Skeletal muscle tissue (tissue), 4 donors: ENCODE measurements around the gene MICAL2. TPM values are rescaled to one million over a fixed set of nuclear protein-coding genes. Genes with fewer than 3 reads are reported as not detected.
"Not testable (repeated sequence)": the region's sequence is repeated elsewhere in the genome, so short reads cannot be mapped to it uniquely, and the experiment has no call there.

Experiments
- H3K27ac ChIP-seq: one replicate; pipeline ENCODE4 v1.7.0; 2013; ENCODE audit warnings: mild to moderate bottlenecking, low read depth, low read length, inconsistent platforms
- H3K27me3 ChIP-seq, 3 donors: one replicate each; pipeline ENCODE4 v1.7.0; 2013; ENCODE audit warnings: low read length in 3 of 3; ENCODE audit not compliant: control insufficient read depth in 3 of 3, insufficient read depth in 3 of 3
- H3K36me3 ChIP-seq, 3 donors: one replicate each; pipeline ENCODE4 v1.7.0; 2013; ENCODE audit warnings: low read length in 3 of 3; ENCODE audit not compliant: control insufficient read depth in 3 of 3, insufficient read depth in 3 of 3
- H3K4me1 ChIP-seq, 3 donors: one replicate each; pipeline ENCODE4 v1.7.0; 2013; ENCODE audit warnings: low read length in 3 of 3, mild to moderate bottlenecking in 3 of 3; ENCODE audit not compliant: control insufficient read depth in 3 of 3, insufficient read depth in 3 of 3
- H3K4me3 ChIP-seq, 3 donors: one replicate each; pipeline ENCODE4 v1.7.0; 2013; ENCODE audit warnings: low read length in 3 of 3
- H3K9ac ChIP-seq, 3 donors: one replicate each; pipeline ENCODE4 v1.7.0; 2013; ENCODE audit warnings: low read length in 3 of 3, mild to moderate bottlenecking in 3 of 3, moderate library complexity in 2 of 3, low read depth in 1 of 3
- H3K9me3 ChIP-seq, 3 donors: one replicate each; pipeline ENCODE4 v1.7.0; 2013; ENCODE audit warnings: low read length in 3 of 3; ENCODE audit not compliant: control insufficient read depth in 3 of 3
- total RNA-seq: library from RNA; depleted of rRNA; stranded (reverse); fragments of >200 nt; gene quantifications from one replicate; pipeline ENCODE4 v1.2.3, GENCODE V29; 2014
- donor health status: Osteomylitis.

Gene MICAL2
- total RNA-seq, 1 donor from 2014 or later: 35.5 TPM

- Histone ChIP-seq H3K27me3 (no peaks in the 10 kb centered on the region), H3K4me1 (peaks cover 7 to 12% (median 8%) of the 10 kb centered on the region in 3 donors), H3K4me3 (no peak overlapping the region), H3K9me3 (no peaks in the 10 kb centered on the region), H3K9ac (no peak overlapping the region), H3K27ac (no peak overlapping the region), H3K36me3 (no peaks in the 10 kb centered on the region)
Measured at GRCh38 chr11:12141283-12141682, 30.9 kb downstream of the MICAL2 start.

- H3K4me3 ChIP-seq: no peak overlapping the region
- no peak overlapping the region for H3K9ac ChIP-seq
- no peak overlapping the region for H3K27ac ChIP-seq
- H3K27me3 ChIP-seq: no peaks in the 10 kb centered on the region
- no peaks in the 10 kb centered on the region for H3K36me3 ChIP-seq
- H3K4me1 ChIP-seq: peaks cover 7 to 12% (median 8%) of the 10 kb centered on the region in 3 donors
- no peaks in the 10 kb centered on the region for H3K9me3 ChIP-seq
Measured at GRCh38 chr11:12142176-12142575, 31.8 kb downstream of the MICAL2 start.

DNA sequence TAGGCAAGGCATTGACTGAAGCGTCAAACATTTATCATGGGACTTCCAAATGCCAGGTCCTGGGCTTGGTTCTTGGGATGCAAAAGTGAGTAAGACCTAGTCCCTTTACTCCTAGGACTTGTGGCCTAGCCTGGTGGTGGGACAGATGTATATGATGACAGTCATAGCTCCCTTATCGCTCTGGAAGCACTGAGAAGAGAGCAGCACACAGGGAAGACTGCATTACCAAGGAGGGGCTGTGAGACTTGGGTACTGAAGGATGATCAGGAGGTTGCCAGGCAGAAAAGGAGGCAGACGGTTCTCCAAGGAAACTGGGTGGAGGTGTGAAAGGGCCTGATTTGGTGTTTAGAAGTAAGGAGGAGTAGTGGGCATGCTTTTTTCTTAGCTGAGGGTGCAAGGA lies 32.5 kb downstream of the MICAL2 start:
- Histone ChIP-seq H3K27ac (no peak overlapping the region), H3K4me1 (peaks cover 7 to 12% (median 8%) of the 10 kb centered on the region in 3 donors), H3K36me3 (no peaks in the 10 kb centered on the region), H3K9ac (no peak overlapping the region), H3K9me3 (no peaks in the 10 kb centered on the region), H3K4me3 (no peak overlapping the region), H3K27me3 (no peaks in the 10 kb centered on the region)

- Histone ChIP-seq H3K27ac (peak overlapping the region; percentile 15), H3K4me1 (peaks cover 4 to 8% (median 5%) of the 10 kb centered on the region in 3 donors), H3K27me3 (no peaks in the 10 kb centered on the region), H3K4me3 (no peak overlapping the region), H3K36me3 (no peaks in the 10 kb centered on the region), H3K9ac (no peak overlapping the region), H3K9me3 (no peaks in the 10 kb centered on the region)
Measured at GRCh38 chr11:12143461-12144258, 33.3 kb downstream of the MICAL2 start.

DNA sequence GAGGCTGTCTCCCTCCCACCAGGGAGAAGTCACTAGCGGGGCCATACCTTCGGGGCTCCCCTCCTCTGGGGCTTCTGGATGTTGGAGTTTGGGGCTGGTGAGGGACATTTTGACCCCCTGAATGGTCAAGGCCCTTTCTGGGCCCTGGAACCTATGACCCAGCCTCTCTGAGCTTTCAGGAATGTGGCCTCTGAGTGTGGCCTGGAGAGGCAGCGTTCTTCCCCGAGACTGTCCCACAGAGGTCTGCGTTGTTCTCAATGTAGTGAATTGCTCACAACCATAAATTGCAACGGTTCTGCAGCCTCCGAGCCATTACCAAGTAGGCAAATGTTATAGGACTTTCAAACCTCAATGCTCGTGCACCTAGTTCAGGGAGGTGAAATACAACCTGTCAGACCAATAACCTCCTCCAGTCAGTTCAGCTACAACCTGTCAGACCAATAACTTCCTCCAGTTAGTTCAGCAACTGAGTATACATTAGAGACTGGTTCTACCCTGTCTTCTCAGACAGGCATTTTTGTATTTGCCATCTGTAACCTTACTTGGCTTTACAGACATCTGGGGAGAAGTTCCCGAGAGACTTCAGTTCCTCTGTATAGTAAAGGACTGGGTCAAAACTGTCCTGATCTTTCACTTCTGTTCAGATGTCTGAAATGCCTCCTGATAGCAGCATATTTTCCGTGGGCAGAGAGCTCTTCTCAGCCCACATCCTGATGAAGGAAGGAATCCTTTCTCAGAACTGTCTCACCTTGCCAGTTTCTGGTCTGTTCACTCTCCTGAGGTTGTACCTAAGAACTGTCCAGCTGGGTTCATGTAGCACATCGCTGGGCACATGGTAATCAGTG lies 34.2 kb downstream of the MICAL2 start:
- Histone ChIP-seq H3K27ac (peak overlapping the region; percentile 15), H3K4me3 (no peak overlapping the region), H3K4me1 (peaks cover 4 to 5% (median 4%) of the 10 kb centered on the region in 3 donors), H3K27me3 (peaks cover 0 to 4% (median 0%) of the 10 kb centered on the region in 3 donors), H3K9ac (no peak overlapping the region), H3K9me3 (no peaks in the 10 kb centered on the region), H3K36me3 (no peaks in the 10 kb centered on the region)

- not testable (repeated sequence) for H3K9ac ChIP-seq, H3K27ac ChIP-seq, H3K36me3 ChIP-seq, H3K4me1 ChIP-seq, H3K9me3 ChIP-seq, H3K27me3 ChIP-seq, H3K4me3 ChIP-seq
Measured at GRCh38 chr11:12146678-12147077, 36.3 kb downstream of the MICAL2 start.

DNA sequence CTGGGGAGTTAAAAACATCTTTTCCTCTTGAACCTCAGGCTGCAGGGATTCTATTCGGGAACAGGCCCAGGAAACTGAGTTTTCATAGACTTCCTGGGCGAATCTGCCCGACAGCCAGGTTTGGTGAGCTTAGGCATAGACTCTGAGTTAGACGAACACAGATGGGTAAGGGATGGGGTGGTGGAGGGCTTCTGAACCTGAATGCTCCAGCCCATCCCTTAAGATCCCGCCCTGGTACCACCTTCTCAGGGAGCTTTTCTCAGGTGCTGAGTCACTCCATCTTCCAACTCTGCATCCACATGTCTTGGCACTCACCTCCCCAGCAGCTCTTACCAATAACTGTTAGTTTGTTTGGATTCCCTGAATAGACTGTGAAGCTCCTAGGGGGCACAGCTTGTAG lies 37.4 kb downstream of the MICAL2 start:
- Histone ChIP-seq H3K36me3 (no peaks in the 10 kb centered on the region), H3K27me3 (peaks cover 0 to 4% (median 0%) of the 10 kb centered on the region in 3 donors), H3K4me1 (peaks cover 3 to 6% (median 4%) of the 10 kb centered on the region in 3 donors), H3K27ac (no peak overlapping the region), H3K9me3 (no peaks in the 10 kb centered on the region), H3K9ac (no peak overlapping the region), H3K4me3 (no peak overlapping the region)

- H3K9ac ChIP-seq: no peak overlapping the region
Measured at GRCh38 chr11:12148466-12148865, 38.1 kb downstream of the MICAL2 start.

DNA sequence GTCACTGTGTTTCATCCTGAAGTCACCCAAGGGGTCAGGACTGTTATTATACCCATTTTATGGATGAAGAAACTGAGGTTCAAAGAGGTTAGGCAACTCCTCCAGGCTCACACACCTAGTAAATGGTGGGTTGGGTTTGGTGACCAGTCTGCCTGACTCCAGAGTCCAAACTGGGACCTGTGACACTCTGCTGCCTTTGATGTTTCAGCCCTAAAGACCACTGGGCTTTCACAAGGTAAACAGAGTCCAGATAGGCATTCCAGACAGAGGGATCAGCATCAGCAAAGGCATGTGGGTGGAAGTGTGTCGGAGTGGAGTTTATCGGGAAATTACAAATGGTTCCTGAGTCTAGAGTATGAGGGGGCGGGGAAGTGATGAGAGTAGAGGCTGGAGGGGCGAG lies 38.5 kb downstream of the MICAL2 start:
- H3K9ac ChIP-seq: no peak overlapping the region
- no peak overlapping the region for H3K27ac ChIP-seq
- H3K36me3 ChIP-seq: no peaks in the 10 kb centered on the region
- no peak overlapping the region for H3K4me3 ChIP-seq
- H3K4me1 ChIP-seq: peaks cover 0 to 6% (median 0%) of the 10 kb centered on the region in 3 donors
- peaks cover 0 to 4% (median 0%) of the 10 kb centered on the region in 3 donors for H3K27me3 ChIP-seq
- no peaks in the 10 kb centered on the region for H3K9me3 ChIP-seq

More at GRCh38 chr11:12148466-12148865, 38.1 kb downstream of the MICAL2 start:
- no peaks in the 10 kb centered on the region for H3K9me3 ChIP-seq
- no peak overlapping the region for H3K4me3 ChIP-seq
- peaks cover 0 to 4% (median 0%) of the 10 kb centered on the region in 3 donors for H3K27me3 ChIP-seq
- H3K4me1 ChIP-seq: peaks cover 0 to 6% (median 0%) of the 10 kb centered on the region in 3 donors
- no peaks in the 10 kb centered on the region for H3K36me3 ChIP-seq
- no peak overlapping the region for H3K27ac ChIP-seq
